Astrocyte (in vitro differentiated cells and primary cell): Measurements from ENCODE around the gene RAD51B. TPM values are rescaled to one million over a fixed set of nuclear protein-coding genes. Genes with fewer than 3 reads are reported as not detected.

Experiments
- DNase-seq: peaks from one replicate; pipeline ENCODE4 v3.0.0-alpha.2; 2010; ENCODE audit warnings: low read depth
- FAIRE-seq: peaks from 2 replicates; lab custom pipeline; 2011; peaks lifted over from hg19 to GRCh38; lab: Jason Lieb, UNC
- H2AFZ ChIP-seq: 2 replicates; pipeline ENCODE4 v1.6.0; 2012; ENCODE audit warnings: low read depth, low read length, inconsistent platforms
- H3K27ac ChIP-seq: 2 replicates; pipeline ENCODE4 v1.5.1; 2011; ENCODE audit warnings: low read depth, low read length, inconsistent platforms
- H3K27me3 ChIP-seq: 2 replicates; pipeline ENCODE4 v1.6.0; 2011; ENCODE audit warnings: low read length, inconsistent platforms; ENCODE audit not compliant: insufficient read depth
- H3K36me3 ChIP-seq: 2 replicates; pipeline ENCODE4 v1.5.1; 2011; ENCODE audit warnings: low read length, inconsistent platforms; ENCODE audit not compliant: insufficient read depth
- H3K4me1 ChIP-seq: 2 replicates; pipeline ENCODE4 v1.5.1; 2011; ENCODE audit warnings: low read length, inconsistent platforms; ENCODE audit not compliant: insufficient read depth
- H3K4me2 ChIP-seq: 2 replicates; pipeline ENCODE4 v1.6.0; 2012; ENCODE audit warnings: low read length, inconsistent platforms
- H3K4me3 ChIP-seq: 2 replicates; pipeline ENCODE4 v1.5.1; 2011; ENCODE audit warnings: low read depth, mild to moderate bottlenecking, low read length, inconsistent platforms; ENCODE audit not compliant: insufficient read depth
- H3K79me2 ChIP-seq: 2 replicates; pipeline ENCODE4 v1.6.0; 2012; ENCODE audit warnings: mild to moderate bottlenecking, low read length, inconsistent platforms; ENCODE audit not compliant: insufficient read depth
- H3K9ac ChIP-seq: 2 replicates; pipeline ENCODE4 v1.6.0; 2012; ENCODE audit warnings: mild to moderate bottlenecking, low read length, inconsistent platforms
- H3K9me3 ChIP-seq: 2 replicates; pipeline ENCODE4 v1.5.1; 2012; ENCODE audit warnings: low read depth, mild to moderate bottlenecking, low read length, inconsistent platforms; ENCODE audit not compliant: insufficient read depth
- H4K20me1 ChIP-seq: 2 replicates; pipeline ENCODE4 v1.6.0; 2012; ENCODE audit warnings: low read length, inconsistent platforms; ENCODE audit not compliant: insufficient read depth
- H3K27ac Mint-ChIP-seq: one replicate; pipeline ENCODE4 v1.8.0; 2021; ENCODE audit warnings: mild to moderate bottlenecking, mixed read lengths; ENCODE audit not compliant: unreplicated experiment
- H3K27me3 Mint-ChIP-seq: one replicate; pipeline ENCODE4 v1.8.0; 2021; ENCODE audit warnings: low read depth, mixed read lengths; ENCODE audit not compliant: unreplicated experiment
- H3K36me3 Mint-ChIP-seq: one replicate; pipeline ENCODE4 v1.8.0; 2021; ENCODE audit warnings: low read depth, mixed read lengths; ENCODE audit not compliant: unreplicated experiment
- H3K4me1 Mint-ChIP-seq: one replicate; pipeline ENCODE4 v1.8.0; 2021; ENCODE audit warnings: low read depth, mixed read lengths; ENCODE audit not compliant: unreplicated experiment
- H3K4me3 Mint-ChIP-seq: one replicate; pipeline ENCODE4 v1.8.0; 2021; ENCODE audit warnings: mild to moderate bottlenecking, moderate library complexity, mixed read lengths; ENCODE audit not compliant: unreplicated experiment
- H3K9me3 Mint-ChIP-seq: one replicate; pipeline ENCODE4 v1.8.0; 2021; ENCODE audit warnings: mild to moderate bottlenecking, mixed read lengths; ENCODE audit not compliant: unreplicated experiment
- EZH2 ChIP-seq: IDR thresholded peaks from 2 replicates; pipeline ENCODE4 v1.6.1; 2012; ENCODE audit warnings: mild to moderate bottlenecking, low read length, inconsistent platforms; ENCODE audit not compliant: insufficient read depth
- total RNA-seq: library from RNA; stranded (reverse); gene quantifications from 2 replicates; pipeline ENCODE4 v1.2.1, GENCODE V29; 2021
- TF ChIP-seq, protein P1 (sequence below): IDR thresholded peaks from 2 replicates; pipeline ENCODE4 v1.5.1; 2011; ENCODE audit warnings: low read depth, mild to moderate bottlenecking, inconsistent platforms, low read length, moderate library complexity; ENCODE audit not compliant: insufficient read depth

Gene RAD51B
- total RNA-seq, 1 donor from 2014 or later = 10.8 TPM

DNA sequence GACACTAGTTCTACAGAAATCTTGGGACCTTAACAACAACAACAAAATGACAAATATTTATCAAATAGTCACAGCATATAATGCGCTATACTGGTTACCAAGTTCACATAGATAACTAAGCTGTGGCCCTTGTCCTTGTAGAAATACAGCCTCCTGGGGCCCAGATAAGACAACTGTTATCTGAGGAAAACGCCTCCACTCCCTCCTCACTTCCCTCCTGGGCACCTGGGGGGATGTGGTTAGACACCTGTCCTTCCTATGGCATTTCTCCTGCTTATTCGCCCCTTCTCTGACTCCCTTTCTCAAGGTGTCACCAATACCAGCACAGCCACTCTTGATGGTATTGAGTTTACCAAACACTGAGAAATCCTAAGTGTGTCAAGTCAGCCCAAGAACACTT lies 419.4 kb downstream of the RAD51B start:
- Mint-ChIP-seq H3K36me3 (no peaks in the 10 kb centered on the region), H3K9me3 (peaks cover 1% of the 10 kb centered on the region), H3K27ac (no peak overlapping the region), H3K4me3 (no peak overlapping the region), H3K27me3 (no peaks in the 10 kb centered on the region), H3K4me1 (peaks cover 3% of the 10 kb centered on the region)
- no peak overlapping the region for H3K4me3 ChIP-seq
- no peak overlapping the region for H3K9ac ChIP-seq
- H3K4me2 ChIP-seq = no peak overlapping the region
- H3K9me3 ChIP-seq = no peaks in the 10 kb centered on the region
- H4K20me1 ChIP-seq = no peaks in the 10 kb centered on the region
- DNase-seq = no peak
- peaks cover 6% of the 10 kb centered on the region for H3K4me1 ChIP-seq
- TF ChIP-seq, protein P1, sequence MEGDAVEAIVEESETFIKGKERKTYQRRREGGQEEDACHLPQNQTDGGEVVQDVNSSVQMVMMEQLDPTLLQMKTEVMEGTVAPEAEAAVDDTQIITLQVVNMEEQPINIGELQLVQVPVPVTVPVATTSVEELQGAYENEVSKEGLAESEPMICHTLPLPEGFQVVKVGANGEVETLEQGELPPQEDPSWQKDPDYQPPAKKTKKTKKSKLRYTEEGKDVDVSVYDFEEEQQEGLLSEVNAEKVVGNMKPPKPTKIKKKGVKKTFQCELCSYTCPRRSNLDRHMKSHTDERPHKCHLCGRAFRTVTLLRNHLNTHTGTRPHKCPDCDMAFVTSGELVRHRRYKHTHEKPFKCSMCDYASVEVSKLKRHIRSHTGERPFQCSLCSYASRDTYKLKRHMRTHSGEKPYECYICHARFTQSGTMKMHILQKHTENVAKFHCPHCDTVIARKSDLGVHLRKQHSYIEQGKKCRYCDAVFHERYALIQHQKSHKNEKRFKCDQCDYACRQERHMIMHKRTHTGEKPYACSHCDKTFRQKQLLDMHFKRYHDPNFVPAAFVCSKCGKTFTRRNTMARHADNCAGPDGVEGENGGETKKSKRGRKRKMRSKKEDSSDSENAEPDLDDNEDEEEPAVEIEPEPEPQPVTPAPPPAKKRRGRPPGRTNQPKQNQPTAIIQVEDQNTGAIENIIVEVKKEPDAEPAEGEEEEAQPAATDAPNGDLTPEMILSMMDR = no peak
- TF ChIP-seq EZH2 = no peak
- no peak overlapping the region for H2AFZ ChIP-seq
- no peaks in the 10 kb centered on the region for H3K79me2 ChIP-seq
- FAIRE-seq = no peak
- no peaks in the 10 kb centered on the region for H3K27me3 ChIP-seq
- no peak overlapping the region for H3K27ac ChIP-seq
- H3K36me3 ChIP-seq = no peaks in the 10 kb centered on the region

DNA sequence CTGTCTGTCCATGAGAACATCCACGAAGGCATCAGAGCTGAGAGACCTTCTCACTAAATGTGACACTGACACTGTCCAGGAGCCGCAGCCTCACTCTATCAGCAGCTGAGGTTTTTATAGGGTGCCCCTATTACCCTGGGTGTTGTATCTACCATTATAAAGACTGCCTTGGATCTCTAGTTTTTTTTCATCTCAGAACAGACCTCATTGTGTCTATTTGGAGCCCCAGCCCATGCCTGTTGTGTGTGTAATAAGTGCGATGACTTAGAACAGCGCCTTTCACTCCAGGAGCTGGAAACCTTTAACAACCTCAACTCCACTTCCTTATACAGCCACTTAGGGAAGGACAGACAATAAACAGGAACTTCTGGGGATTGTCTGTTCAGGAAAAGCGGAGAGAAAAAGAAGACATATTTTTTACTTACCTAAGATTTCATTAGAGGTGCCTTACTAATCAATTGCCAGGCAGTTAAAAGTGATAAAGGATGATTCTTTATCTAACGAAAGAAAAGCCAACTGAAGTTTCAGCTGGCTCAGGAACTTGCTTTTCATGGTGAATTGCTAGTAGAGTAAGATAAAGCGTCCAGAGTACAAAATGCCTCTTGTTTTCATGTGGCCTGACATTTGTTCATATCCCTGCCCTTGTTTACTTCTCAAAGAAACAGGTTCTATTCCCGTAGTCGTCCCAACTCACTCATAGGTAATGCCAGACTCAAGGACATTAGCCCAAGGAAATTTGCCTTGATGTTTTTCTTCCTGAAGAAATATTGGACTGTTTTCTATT lies 420.6 kb downstream of the RAD51B start:
- FAIRE-seq = no peak
- DNase-seq = no peak
- H3K4me1 Mint-ChIP-seq = peaks cover 9% of the 10 kb centered on the region

More for the DNA sequence above, 420.6 kb downstream of the RAD51B start:
- Histone ChIP-seq H3K9me3 (no peaks in the 10 kb centered on the region), H2AFZ (no peak overlapping the region), H3K27me3 (no peaks in the 10 kb centered on the region), H4K20me1 (no peaks in the 10 kb centered on the region), H3K9ac (no peak overlapping the region), H3K27ac (no peak overlapping the region), H3K4me2 (no peak overlapping the region), H3K4me1 (peaks cover under 1% of the 10 kb centered on the region), H3K79me2 (no peaks in the 10 kb centered on the region), H3K36me3 (no peaks in the 10 kb centered on the region), H3K4me3 (no peak overlapping the region)
- no peaks in the 10 kb centered on the region for H3K27me3 Mint-ChIP-seq
- no peak overlapping the region for H3K4me3 Mint-ChIP-seq
- H3K36me3 Mint-ChIP-seq = no peaks in the 10 kb centered on the region
- H3K9me3 Mint-ChIP-seq = peaks cover 1% of the 10 kb centered on the region
- H3K27ac Mint-ChIP-seq = peak overlapping the region; percentile 72
- no peak for TF ChIP-seq EZH2
- TF ChIP-seq, protein P1 = no peak
